Measurements from ENCODE around the gene ADAMTS15.

Gene ADAMTS15

GRCh38 chr11:130469181-130469580 lies 20.7 kb downstream of the ADAMTS15 start:
- H3K27me3 Mint-ChIP-seq = no peaks in the 10 kb centered on the region
- H3K4me3 Mint-ChIP-seq = no peak overlapping the region
- no peaks in the 10 kb centered on the region for H3K4me1 Mint-ChIP-seq (ENCODE audit: low read depth)
- H3K27ac Mint-ChIP-seq = no peak overlapping the region
- intact Hi-C loops (cut with micrococcal nuclease) = no loop called here
- no peaks in the 10 kb centered on the region for H3K9me3 Mint-ChIP-seq
- no peaks in the 10 kb centered on the region for H3K36me3 Mint-ChIP-seq (ENCODE audit: low read depth)

GRCh38 chr11:130470832-130471706 lies 22.6 kb downstream of the ADAMTS15 start:
- Mint-ChIP-seq H3K9me3 (no peaks in the 10 kb centered on the region), H3K27me3 (no peaks in the 10 kb centered on the region), H3K27ac (no peak overlapping the region), H3K4me3 (no peak overlapping the region), H3K36me3 (ENCODE audit: low read depth) (no peaks in the 10 kb centered on the region), H3K4me1 (ENCODE audit: low read depth) (no peaks in the 10 kb centered on the region)
- intact Hi-C loops (cut with micrococcal nuclease) = no loop called here

- no peaks in the 10 kb centered on the region for H3K36me3 Mint-ChIP-seq (ENCODE audit: low read depth)
- H3K4me1 Mint-ChIP-seq (ENCODE audit: low read depth) = no peaks in the 10 kb centered on the region
- H3K9me3 Mint-ChIP-seq = no peaks in the 10 kb centered on the region
- H3K27me3 Mint-ChIP-seq = no peaks in the 10 kb centered on the region
- H3K27ac Mint-ChIP-seq = no peak overlapping the region
- intact Hi-C loops (cut with micrococcal nuclease) = no loop called here
- H3K4me3 Mint-ChIP-seq = no peak overlapping the region
These were observed 23.4 kb downstream of the ADAMTS15 start for GRCh38 chr11:130471731-130472433.

GRCh38 chr11:130472434-130472961 lies 24.1 kb downstream of the ADAMTS15 start:
- no peaks in the 10 kb centered on the region for H3K9me3 Mint-ChIP-seq
- H3K27me3 Mint-ChIP-seq = no peaks in the 10 kb centered on the region

GRCh38 chr11:130473056-130473794 lies 24.8 kb downstream of the ADAMTS15 start:
- Mint-ChIP-seq H3K27me3 (no peaks in the 10 kb centered on the region), H3K4me3 (no peak overlapping the region), H3K36me3 (ENCODE audit: low read depth) (no peaks in the 10 kb centered on the region), H3K4me1 (ENCODE audit: low read depth) (no peaks in the 10 kb centered on the region), H3K27ac (no peak overlapping the region), H3K9me3 (no peaks in the 10 kb centered on the region)
- intact Hi-C loops (cut with micrococcal nuclease) = no loop called here

More at GRCh38 chr11:130472434-130472961, 24.1 kb downstream of the ADAMTS15 start:
- Mint-ChIP-seq H3K36me3 (ENCODE audit: low read depth) (no peaks in the 10 kb centered on the region), H3K27ac (no peak overlapping the region), H3K4me3 (no peak overlapping the region), H3K4me1 (ENCODE audit: low read depth) (no peaks in the 10 kb centered on the region)
- intact Hi-C loops (cut with micrococcal nuclease) = no loop called here

GRCh38 chr11:130473795-130474377 lies 25.4 kb downstream of the ADAMTS15 start:
- H3K27ac Mint-ChIP-seq = no peak overlapping the region
- H3K4me3 Mint-ChIP-seq = no peak overlapping the region
- intact Hi-C loops (cut with micrococcal nuclease) = no loop called here
- H3K4me1 Mint-ChIP-seq (ENCODE audit: low read depth) = no peaks in the 10 kb centered on the region
- no peaks in the 10 kb centered on the region for H3K36me3 Mint-ChIP-seq (ENCODE audit: low read depth)
- H3K27me3 Mint-ChIP-seq = no peaks in the 10 kb centered on the region
- no peaks in the 10 kb centered on the region for H3K9me3 Mint-ChIP-seq

GRCh38 chr11:130474637-130475400 lies 26.4 kb downstream of the ADAMTS15 start:
- intact Hi-C loops (cut with micrococcal nuclease) = no loop called here
- H3K9me3 Mint-ChIP-seq = no peaks in the 10 kb centered on the region
- H3K36me3 Mint-ChIP-seq (ENCODE audit: low read depth) = no peaks in the 10 kb centered on the region
- no peaks in the 10 kb centered on the region for H3K27me3 Mint-ChIP-seq
- H3K4me1 Mint-ChIP-seq (ENCODE audit: low read depth) = no peaks in the 10 kb centered on the region
- H3K4me3 Mint-ChIP-seq = no peak overlapping the region
- no peak overlapping the region for H3K27ac Mint-ChIP-seq

- no peak overlapping the region for H3K4me3 Mint-ChIP-seq
- H3K9me3 Mint-ChIP-seq = no peaks in the 10 kb centered on the region
- H3K27me3 Mint-ChIP-seq = no peaks in the 10 kb centered on the region
- intact Hi-C loops (cut with micrococcal nuclease) = no loop called here
- H3K36me3 Mint-ChIP-seq (ENCODE audit: low read depth) = no peaks in the 10 kb centered on the region
- H3K27ac Mint-ChIP-seq = no peak overlapping the region
- H3K4me1 Mint-ChIP-seq (ENCODE audit: low read depth) = no peaks in the 10 kb centered on the region
These were observed 27.1 kb downstream of the ADAMTS15 start for GRCh38 chr11:130475426-130476053.

GRCh38 chr11:130476200-130476921 lies 27.9 kb downstream of the ADAMTS15 start:
- no peaks in the 10 kb centered on the region for H3K4me1 Mint-ChIP-seq (ENCODE audit: low read depth)
- no peaks in the 10 kb centered on the region for H3K27me3 Mint-ChIP-seq
- no peak overlapping the region for H3K27ac Mint-ChIP-seq
- no peak overlapping the region for H3K4me3 Mint-ChIP-seq
- no peaks in the 10 kb centered on the region for H3K9me3 Mint-ChIP-seq
- intact Hi-C loops (cut with micrococcal nuclease) = no loop called here
- no peaks in the 10 kb centered on the region for H3K36me3 Mint-ChIP-seq (ENCODE audit: low read depth)

- Mint-ChIP-seq H3K27ac (no peak overlapping the region), H3K36me3 (ENCODE audit: low read depth) (no peaks in the 10 kb centered on the region), H3K9me3 (no peaks in the 10 kb centered on the region), H3K4me1 (ENCODE audit: low read depth) (no peaks in the 10 kb centered on the region), H3K4me3 (no peak overlapping the region), H3K27me3 (no peaks in the 10 kb centered on the region)
- intact Hi-C loops (cut with micrococcal nuclease) = no loop called here
These were observed 28.6 kb downstream of the ADAMTS15 start for GRCh38 chr11:130476922-130477491.

- Mint-ChIP-seq H3K4me3 (no peak overlapping the region), H3K4me1 (ENCODE audit: low read depth) (no peaks in the 10 kb centered on the region), H3K27ac (no peak overlapping the region), H3K36me3 (ENCODE audit: low read depth) (no peaks in the 10 kb centered on the region), H3K9me3 (no peaks in the 10 kb centered on the region), H3K27me3 (no peaks in the 10 kb centered on the region)
- intact Hi-C loops (cut with micrococcal nuclease) = no loop called here
These were observed 29.2 kb downstream of the ADAMTS15 start for GRCh38 chr11:130477586-130478203.

Measured in dendritic cell treated with granulocyte-macrophage colony-stimulating factor and Interleukin-4, amounts not matched to agents 40 ng/mL and 50 ng/mL, for 4 days (primary cell).